Sigmoid colon (tissue), 7 donors: Measurements from ENCODE around the gene LTB4R. TPM values are rescaled to one million over a fixed set of nuclear protein-coding genes. Genes with fewer than 3 reads are reported as not detected.
A peak's percentile ranks its signal among the peaks of the same experiment; 100 is the strongest.

Experiments
- DNase-seq: peaks from one replicate; pipeline ENCODE4 v3.0.0-alpha.2; 2019
- H3K27ac ChIP-seq, 4 donors: fragments of 200-600 bp; sonication (generic); one replicate each; pipeline ENCODE4 v1.5.1; 2016 to 2019; ENCODE audit warnings: mild to moderate bottlenecking in 1 of 4
- H3K27me3 ChIP-seq, 3 donors: fragments of 200-600 bp; sonication (generic); one replicate each; pipeline ENCODE4 v1.5.1; 2019; ENCODE audit warnings: mild to moderate bottlenecking in 1 of 3
- H3K36me3 ChIP-seq, 4 donors: fragments of 200-600 bp; sonication (generic); one replicate each; pipeline ENCODE4 v1.5.1; 2016 to 2019
- H3K4me1 ChIP-seq, 4 donors: fragments of 200-600 bp; sonication (generic); one replicate each; pipeline ENCODE4 v1.5.1; 2017 to 2019
- H3K4me3 ChIP-seq, 4 donors: fragments of 200-600 bp; sonication (generic); one replicate each; pipeline ENCODE4 v1.5.1; 2017 to 2019; ENCODE audit warnings: mild to moderate bottlenecking in 2 of 4, moderate library complexity in 1 of 4
- H3K9me3 ChIP-seq, 4 donors: fragments of 200-600 bp in 3 of 4; sonication (generic) in 3 of 4; one replicate each; pipeline versions ENCODE4 v1.5.1 to v1.6.1; 2013 to 2019
- CTCF ChIP-seq, 4 experiments: fragments of 450-650 bp in 3 of 4; fragments of 200-600 bp in 1 of 4; IDR thresholded peaks; one replicate each; pipeline ENCODE4 v1.5.1; 2016 to 2019; ENCODE audit warnings: antibody characterized with exemption in 4 of 4, mild to moderate bottlenecking in 3 of 4, moderate library complexity in 2 of 4
- EP300 ChIP-seq, 4 donors: sonication (generic); formaldehyde crosslinking; IDR thresholded peaks; one replicate each; pipeline ENCODE4 v1.6.1; 2017; ENCODE audit warnings: antibody characterized with exemption in 4 of 4
- POLR2A ChIP-seq, 2 donors: fragments of 450-650 bp; IDR thresholded peaks; one replicate each; pipeline ENCODE4 v1.6.1; 2016; ENCODE audit warnings: antibody characterized with exemption in 2 of 2, mild to moderate bottlenecking in 2 of 2, moderate library complexity in 2 of 2
- POLR2AphosphoS5 ChIP-seq, 4 donors: sonication (generic); formaldehyde crosslinking; IDR thresholded peaks; one replicate each; pipeline ENCODE4 v1.6.1; 2017; ENCODE audit warnings: antibody characterized with exemption in 4 of 4
- WGBS, 2 donors: extraction: QIAGEN DNeasy Blood & Tissue Kit; methylation state at CpG; one replicate each; pipeline ENCODE4 v1.1.7; 2013; 5-methylcytosine and 5-hydroxymethylcytosine counted together
- intact Hi-C: fragments of 100-400 bp; cut with DNase I; formaldehyde crosslinking; loops from one replicate; pipeline ENCODE4 v1.15.1; 2023
- polyA plus RNA-seq, 3 donors: library from polyadenylated mRNA; stranded (reverse); fragments of 200-250 nt; gene quantifications; one replicate each; pipeline ENCODE4 v1.2.3, GENCODE V29; 2013
- small RNA-seq, 3 donors: library from RNA; depleted of rRNA; stranded (forward); fragments of <200 nt; gene quantifications; one replicate each; pipeline ENCODE3, GENCODE V24; 2016
- total RNA-seq, 4 donors: library from RNA; depleted of rRNA; stranded (reverse); fragments of >200 nt; gene quantifications; one replicate each; pipeline ENCODE4 v1.1.0, GENCODE V29; 2016
- donor health status: healthy with polysubstance abuse.
- donor health status: Bipolar disorder and iron deficiency.
- donor health status: healthy.

LTB4R gene
- total and polyA plus RNA-seq, 7 donors = 0.60 to 9.8 (median 2.1) TPM

DNA sequence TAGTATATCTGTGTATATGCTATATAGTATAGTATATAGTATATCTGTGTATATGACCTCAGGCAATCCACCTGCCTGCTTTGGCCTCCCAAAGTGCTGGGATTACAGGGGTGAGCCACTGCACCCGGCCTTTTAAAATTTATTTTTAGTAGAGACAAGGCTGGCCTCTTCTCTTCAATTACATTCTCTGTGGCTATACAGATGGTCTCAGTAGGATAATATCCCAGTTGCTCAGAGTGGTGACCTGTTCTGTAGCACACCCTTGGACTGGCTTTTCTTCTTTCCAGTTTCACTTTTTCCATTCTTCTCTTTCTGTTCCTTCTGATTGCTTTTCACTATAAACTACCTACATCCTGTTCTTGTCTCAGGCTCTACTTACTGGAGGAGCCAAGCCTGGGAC, 53.5 kb downstream of the LTB4R start:
- intact Hi-C loops = loop anchor here (5.0 kb wide), 1 partner anchor 223 kb away; the partner anchor contains the start of gene EMC9
- H3K36me3 ChIP-seq = peaks cover 0 to 4% (median 0%) of the 10 kb centered on the region in 4 donors
- 75 to 80% methylated on average over 1 of the region's 1 CpG for WGBS, 2 donors
- no peak for TF ChIP-seq POLR2A (IDR thresholded peaks at IDR 0.05)
- peak overlapping the region; percentile 91 to 99 (median 98) for H3K27ac ChIP-seq
- H3K27me3 ChIP-seq = no peaks in the 10 kb centered on the region
- no peak for DNase-seq
- H3K4me3 ChIP-seq = no peak overlapping the region
- peaks cover 0 to 36% (median 32%) of the 10 kb centered on the region in 4 donors for H3K4me1 ChIP-seq
- H3K9me3 ChIP-seq = no peaks in the 10 kb centered on the region

DNA sequence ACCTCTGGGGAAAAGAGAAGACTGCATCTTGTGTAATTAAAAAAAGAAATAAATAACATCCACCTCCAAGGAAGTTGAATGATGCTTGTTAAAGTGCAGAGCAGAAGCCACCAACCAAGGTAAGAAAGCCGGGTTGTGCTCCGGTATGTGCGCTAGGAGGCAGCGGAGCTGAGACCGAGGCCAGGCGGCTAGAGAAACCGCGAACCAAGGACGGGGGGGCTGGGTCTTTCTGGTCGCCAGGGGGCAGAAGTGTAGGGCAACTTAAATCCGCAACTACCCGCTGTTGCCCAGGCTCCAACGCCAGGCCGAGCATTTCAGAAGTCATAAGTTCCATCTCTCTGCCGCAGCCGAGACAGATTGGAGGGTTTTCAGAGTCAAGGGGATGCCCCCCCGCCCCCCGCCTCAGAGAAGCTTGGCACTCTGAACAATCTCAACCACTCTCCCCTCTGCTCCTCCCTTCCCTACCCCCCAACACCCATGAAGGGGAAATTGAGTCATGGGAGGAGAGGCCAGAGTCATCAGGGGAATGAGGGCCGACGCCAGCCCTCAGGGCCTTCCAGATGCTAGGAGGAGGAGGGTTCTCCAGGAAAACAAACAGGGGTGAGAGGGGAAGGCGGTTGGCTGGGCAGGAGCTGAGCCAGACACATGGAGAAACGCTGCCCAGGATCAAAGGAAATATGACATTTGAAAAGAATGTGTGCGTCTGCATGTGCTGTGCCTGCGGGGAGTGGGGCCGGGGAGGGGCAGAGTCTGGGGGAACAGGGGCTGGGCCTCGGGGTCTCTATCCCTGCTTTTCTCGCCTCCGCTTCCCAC, 54.5 kb downstream of the LTB4R start:
- H3K4me3 ChIP-seq = peak overlapping the region; percentile 69 to 90 (median 80)
- TF ChIP-seq EP300 (IDR thresholded peaks at IDR 0.05) (no peak), POLR2A (IDR thresholded peaks at IDR 0.05) (no peak), POLR2AphosphoS5 (IDR thresholded peaks at IDR 0.05) (peak in 3 of 4 donors; percentile 28 to 61 (median 58)), CTCF (IDR thresholded peaks at IDR 0.05) (peak; percentile 87 to 96 (median 94))
- peak overlapping the region; percentile 91 to 99 (median 98) for H3K27ac ChIP-seq
- 3 to 7% methylated on average over 28 of the region's 28 CpGs for WGBS, 2 donors
- H3K4me1 ChIP-seq = peaks cover 0 to 45% (median 34%) of the 10 kb centered on the region in 4 donors
- intact Hi-C loops = loop anchor here (1.0 to 5.0 kb wide), 3 partner anchors 65 to 224 kb away; partner anchors contain the start of genes EMC9 and TINF2
- H3K36me3 ChIP-seq = peaks cover 0 to 11% (median 0%) of the 10 kb centered on the region in 4 donors
- no peaks in the 10 kb centered on the region for H3K9me3 ChIP-seq
- no peaks in the 10 kb centered on the region for H3K27me3 ChIP-seq
- DNase-seq = peak; percentile 95

DNA sequence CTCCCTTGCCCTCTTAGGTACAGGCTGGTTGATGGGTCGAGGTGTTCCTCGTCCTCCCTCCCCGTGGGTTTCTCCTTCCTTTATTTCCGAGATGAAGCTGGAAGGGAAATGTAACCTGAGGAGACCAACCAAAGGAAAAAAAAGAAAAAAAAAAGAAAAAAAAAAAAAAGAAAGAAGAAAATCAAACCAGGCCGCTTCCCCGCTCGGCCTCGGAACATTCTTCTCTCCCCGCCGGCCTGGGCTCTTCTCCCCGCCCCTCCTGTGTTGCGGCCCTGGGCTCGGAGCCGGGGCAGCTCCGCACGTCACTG, 55.1 kb downstream of the LTB4R start:
- no peak for DNase-seq
- Histone ChIP-seq H3K9me3 (no peaks in the 10 kb centered on the region), H3K27ac (peak overlapping the region; percentile 91 to 99 (median 98)), H3K4me1 (peaks cover 0 to 46% (median 34%) of the 10 kb centered on the region in 4 donors), H3K36me3 (peaks cover 0 to 17% (median 0%) of the 10 kb centered on the region in 4 donors), H3K4me3 (peak overlapping the region; percentile 69 to 90 (median 80)), H3K27me3 (no peaks in the 10 kb centered on the region)
- no peak for TF ChIP-seq CTCF (IDR thresholded peaks at IDR 0.05)
- peak in 3 of 4 donors; percentile 80 to 87 (median 86) for TF ChIP-seq POLR2AphosphoS5 (IDR thresholded peaks at IDR 0.05)
- TF ChIP-seq EP300 (IDR thresholded peaks at IDR 0.05) = peak in 1 of 4 donors; percentile 10
- intact Hi-C loops = loop anchor here (1.0 to 5.0 kb wide), 3 partner anchors 65 to 224 kb away; partner anchors contain the start of genes EMC9 and TINF2
- WGBS, 2 donors = 0 to 3% methylated on average over 16 of the region's 16 CpGs

GRCh38 chr14:24366721-24367513, 55.6 kb downstream of the LTB4R start:
- 1 to 2% methylated on average over 40 of the region's 40 CpGs for WGBS, 2 donors
- peak overlapping the region; percentile 91 to 99 (median 98) for H3K27ac ChIP-seq
- DNase-seq = peak; percentile 96
- no peaks in the 10 kb centered on the region for H3K9me3 ChIP-seq
- H3K4me1 ChIP-seq = peaks cover 0 to 52% (median 37%) of the 10 kb centered on the region in 4 donors
- peak in 1 of 4 donors; percentile 46 for TF ChIP-seq EP300 (IDR thresholded peaks at IDR 0.05)
- peak; percentile 56 to 66 for TF ChIP-seq POLR2A (IDR thresholded peaks at IDR 0.05)
- TF ChIP-seq CTCF (IDR thresholded peaks at IDR 0.05) = no peak
- peak; percentile 52 to 80 (median 64) for TF ChIP-seq POLR2AphosphoS5 (IDR thresholded peaks at IDR 0.05)
- H3K4me3 ChIP-seq = peak overlapping the region; percentile 69 to 90 (median 80)
- intact Hi-C loops = loop anchor here (1.0 to 5.0 kb wide), 4 partner anchors 64 to 225 kb away; partner anchors contain the start of genes EMC9, SDR39U1 and TINF2
- no peaks in the 10 kb centered on the region for H3K27me3 ChIP-seq
- peaks cover 0 to 22% (median 0%) of the 10 kb centered on the region in 4 donors for H3K36me3 ChIP-seq

Small RNAs within 50 kb of the gene (small RNA-seq; reads per million reads assigned to genes)
- gene RF00026 = 0 reads per million in 3 donors

Other genes with a start within 250 kb of the LTB4R start
Only the 30 nearest of the 33 such genes appear.
- gene DCAF11, start 196.7 kb upstream of the LTB4R start, total RNA-seq = 10 to 100 TPM; 37.7 to 82.9 (median 54.8) TPM
- gene DCAF11, start 196.7 kb upstream of the LTB4R start, polyA plus RNA-seq = 10 to 100 TPM; 70.9 to 79.8 (median 75.1) TPM
- gene NRL, start 196.6 kb upstream of the LTB4R start, total RNA-seq = 1 to 10 TPM in 2 of 4 donors, under 1 TPM in 2; 0.71 to 2.2 (median 1.4) TPM
- 1 to 10 TPM; 1.2 to 2.9 (median 1.8) TPM for gene NRL, start 196.6 kb upstream of the LTB4R start, polyA plus RNA-seq
- under 1 TPM in 1 of 4 donors, not detected in 3; 0.33 TPM for gene FITM1, start 180.8 kb upstream of the LTB4R start, total RNA-seq
- gene FITM1, start 180.8 kb upstream of the LTB4R start, polyA plus RNA-seq = 1 to 10 TPM in 1 of 3 donors, not detected in 2; 1.8 TPM
- 100 to 1,000 TPM; 129 to 186 (median 152) TPM for gene PSME1, start 175.3 kb upstream of the LTB4R start, total RNA-seq
- 100 to 1,000 TPM; 309 to 438 (median 416) TPM for gene PSME1, start 175.3 kb upstream of the LTB4R start, polyA plus RNA-seq
- gene EMC9, start 169.9 kb upstream of the LTB4R start, total RNA-seq = 10 to 100 TPM in 3 of 4 donors, 1 to 10 TPM in 1; 5.0 to 20.9 (median 12.9) TPM
- gene EMC9, start 169.9 kb upstream of the LTB4R start, polyA plus RNA-seq = 10 to 100 TPM; 20.6 to 37.2 (median 30.8) TPM
- gene PSME2, start 164.9 kb upstream of the LTB4R start, total RNA-seq = 10 to 100 TPM; 26.2 to 43.5 (median 34.5) TPM
- gene PSME2, start 164.9 kb upstream of the LTB4R start, polyA plus RNA-seq = 100 to 1,000 TPM; 228 to 485 (median 356) TPM
- 10 to 100 TPM; 20.2 to 38.4 (median 29.7) TPM for gene RNF31, start 164.0 kb upstream of the LTB4R start, total RNA-seq
- gene RNF31, start 164.0 kb upstream of the LTB4R start, polyA plus RNA-seq = 10 to 100 TPM; 13.6 to 57.8 (median 37.8) TPM
- gene IRF9, start 150.2 kb upstream of the LTB4R start, total RNA-seq = 100 to 1,000 TPM in 1 of 4 donors, 10 to 100 TPM in 3; 54.6 to 103 (median 56.1) TPM
- gene IRF9, start 150.2 kb upstream of the LTB4R start, polyA plus RNA-seq = 100 to 1,000 TPM in 1 of 3 donors, 10 to 100 TPM in 2; 46.2 to 115 (median 51.8) TPM
- 10 to 100 TPM in 2 of 4 donors, 1 to 10 TPM in 2; 4.6 to 24.1 (median 8.3) TPM for gene REC8, start 139.4 kb upstream of the LTB4R start, total RNA-seq
- gene REC8, start 139.4 kb upstream of the LTB4R start, polyA plus RNA-seq = 10 to 100 TPM in 1 of 3 donors, 1 to 10 TPM in 2; 1.8 to 21.7 (median 2.5) TPM
- 10 to 100 TPM; 11.0 to 37.1 (median 13.2) TPM for gene IPO4, start 122.7 kb upstream of the LTB4R start, total RNA-seq
- gene IPO4, start 122.7 kb upstream of the LTB4R start, polyA plus RNA-seq = 10 to 100 TPM in 1 of 3 donors, 1 to 10 TPM in 2; 3.0 to 24.4 (median 5.4) TPM
- 10 to 100 TPM; 29.6 to 36.9 (median 34.7) TPM for gene TM9SF1, start 116.1 kb upstream of the LTB4R start, total RNA-seq
- 10 to 100 TPM in 2 of 3 donors, 1 to 10 TPM in 1; 7.9 to 37.2 (median 10.8) TPM for gene TM9SF1, start 116.1 kb upstream of the LTB4R start, polyA plus RNA-seq
- gene TSSK4, start 105.8 kb upstream of the LTB4R start, total RNA-seq = under 1 TPM in 1 of 4 donors, not detected in 3; 0.66 TPM
- under 1 TPM in 1 of 3 donors, not detected in 2; 0.22 TPM for gene TSSK4, start 105.8 kb upstream of the LTB4R start, polyA plus RNA-seq
- 100 to 1,000 TPM in 2 of 4 donors, 10 to 100 TPM in 2; 65.6 to 149 (median 102) TPM for gene CHMP4A, start 98.0 kb upstream of the LTB4R start, total RNA-seq
- gene CHMP4A, start 98.0 kb upstream of the LTB4R start, polyA plus RNA-seq = 100 to 1,000 TPM in 2 of 3 donors, 10 to 100 TPM in 1; 81.6 to 116 (median 109) TPM
- 10 to 100 TPM; 22.4 to 31.7 (median 26.5) TPM for gene MDP1, start 95.4 kb upstream of the LTB4R start, total RNA-seq
- gene MDP1, start 95.4 kb upstream of the LTB4R start, polyA plus RNA-seq = 10 to 100 TPM; 15.1 to 34.2 (median 28.8) TPM
- gene NEDD8, start 79.1 kb upstream of the LTB4R start, total RNA-seq = 100 to 1,000 TPM; 104 to 217 (median 189) TPM
- 100 to 1,000 TPM; 204 to 243 (median 221) TPM for gene NEDD8, start 79.1 kb upstream of the LTB4R start, polyA plus RNA-seq
- gene GMPR2, start 78.6 kb upstream of the LTB4R start, total RNA-seq = 10 to 100 TPM; 44.3 to 63.9 (median 48.3) TPM
- gene GMPR2, start 78.6 kb upstream of the LTB4R start, polyA plus RNA-seq = 10 to 100 TPM; 56.5 to 97.1 (median 58.9) TPM
- 10 to 100 TPM; 36.6 to 55.3 (median 50.1) TPM for gene TINF2, start 68.9 kb upstream of the LTB4R start, total RNA-seq
- gene TINF2, start 68.9 kb upstream of the LTB4R start, polyA plus RNA-seq = 10 to 100 TPM; 41.4 to 54.1 (median 43.5) TPM
- gene TGM1, start 48.3 kb upstream of the LTB4R start, total RNA-seq = 1 to 10 TPM in 2 of 4 donors, under 1 TPM in 1, not detected in 1; 0.33 to 1.1 (median 1.1) TPM
- 1 to 10 TPM in 1 of 3 donors, under 1 TPM in 2; 0.60 to 2.7 (median 0.69) TPM for gene TGM1, start 48.3 kb upstream of the LTB4R start, polyA plus RNA-seq
- gene RABGGTA, start 39.9 kb upstream of the LTB4R start, total RNA-seq = 10 to 100 TPM; 14.0 to 25.2 (median 20.0) TPM
- gene RABGGTA, start 39.9 kb upstream of the LTB4R start, polyA plus RNA-seq = 10 to 100 TPM; 27.3 to 32.4 (median 31.9) TPM
- gene DHRS1, start 11.7 kb upstream of the LTB4R start, total RNA-seq = 10 to 100 TPM; 13.9 to 34.6 (median 29.3) TPM
- 10 to 100 TPM; 39.6 to 56.6 (median 40.8) TPM for gene DHRS1, start 11.7 kb upstream of the LTB4R start, polyA plus RNA-seq
- gene NOP9, start 11.7 kb upstream of the LTB4R start, total RNA-seq = 10 to 100 TPM; 12.8 to 16.8 (median 14.9) TPM
- 10 to 100 TPM in 2 of 3 donors, 1 to 10 TPM in 1; 7.8 to 29.0 (median 11.3) TPM for gene NOP9, start 11.7 kb upstream of the LTB4R start, polyA plus RNA-seq
- 1 to 10 TPM; 4.7 to 9.5 (median 8.0) TPM for gene CIDEB, start 3.5 kb upstream of the LTB4R start, total RNA-seq
- gene CIDEB, start 3.5 kb upstream of the LTB4R start, polyA plus RNA-seq = 1 to 10 TPM; 7.2 to 8.6 (median 7.2) TPM
- 1 to 10 TPM; 2.5 to 5.5 (median 4.3) TPM for gene LTB4R2, start 1.4 kb upstream of the LTB4R start, total RNA-seq
- 1 to 10 TPM in 1 of 3 donors, under 1 TPM in 1, not detected in 1; under 0.01 to 3.9 TPM for gene LTB4R2, start 1.4 kb upstream of the LTB4R start, polyA plus RNA-seq
- gene ADCY4, start 23.6 kb downstream of the LTB4R start, total RNA-seq = 10 to 100 TPM in 3 of 4 donors, 1 to 10 TPM in 1; 8.1 to 36.0 (median 17.7) TPM
- 10 to 100 TPM in 1 of 3 donors, 1 to 10 TPM in 2; 1.4 to 16.5 (median 2.4) TPM for gene ADCY4, start 23.6 kb downstream of the LTB4R start, polyA plus RNA-seq
- 10 to 100 TPM in 1 of 4 donors, 1 to 10 TPM in 3; 2.6 to 12.5 (median 3.7) TPM for gene RIPK3, start 28.5 kb downstream of the LTB4R start, total RNA-seq
- gene RIPK3, start 28.5 kb downstream of the LTB4R start, polyA plus RNA-seq = 10 to 100 TPM; 28.8 to 66.4 (median 43.5) TPM
- gene NFATC4, start 56.7 kb downstream of the LTB4R start, total RNA-seq = 100 to 1,000 TPM in 1 of 4 donors, 10 to 100 TPM in 3; 29.6 to 120 (median 67.3) TPM
- 10 to 100 TPM; 10.4 to 45.1 (median 15.6) TPM for gene NFATC4, start 56.7 kb downstream of the LTB4R start, polyA plus RNA-seq
- 10 to 100 TPM in 1 of 4 donors, 1 to 10 TPM in 3; 6.8 to 17.4 (median 7.0) TPM for gene NYNRIN, start 87.5 kb downstream of the LTB4R start, total RNA-seq
- gene NYNRIN, start 87.5 kb downstream of the LTB4R start, polyA plus RNA-seq = 1 to 10 TPM in 1 of 3 donors, under 1 TPM in 2; 0.60 to 6.5 (median 0.92) TPM
- gene CBLN3, start 118.2 kb downstream of the LTB4R start, total RNA-seq = 1 to 10 TPM; 1.4 to 8.9 (median 2.1) TPM
- 1 to 10 TPM in 2 of 3 donors, under 1 TPM in 1; 0.46 to 3.6 (median 1.2) TPM for gene CBLN3, start 118.2 kb downstream of the LTB4R start, polyA plus RNA-seq
- gene KHNYN, start 118.5 kb downstream of the LTB4R start, total RNA-seq = 10 to 100 TPM; 44.6 to 60.8 (median 50.6) TPM
- 10 to 100 TPM; 16.2 to 64.6 (median 36.1) TPM for gene KHNYN, start 118.5 kb downstream of the LTB4R start, polyA plus RNA-seq
- 10 to 100 TPM; 30.3 to 45.4 (median 33.9) TPM for gene SDR39U1, start 131.3 kb downstream of the LTB4R start, total RNA-seq
- 10 to 100 TPM; 35.4 to 57.3 (median 39.1) TPM for gene SDR39U1, start 131.3 kb downstream of the LTB4R start, polyA plus RNA-seq